Activated naive CD4-positive, alpha-beta T cell treated with anti-CD3 and anti-CD28 coated beads for 36 hours (primary cell): Measurements from ENCODE around the gene ARHGAP25. TPM values are rescaled to one million over a fixed set of nuclear protein-coding genes. Genes with fewer than 3 reads are reported as not detected.
A peak's percentile ranks its signal among the peaks of the same experiment; 100 is the strongest.

Source experiments
- CTCF ChIA-PET: fragments of 350-600 bp; sonication (Branson Sonifier 250); formaldehyde crosslinking; loops from one replicate; lab custom pipeline; 2021; ENCODE audit warnings: antibody characterized with exemption; lab: Charles Lee
- DNase-seq: peaks from one replicate; pipeline ENCODE4 v3.0.0-alpha.2; 2020
- H3K27ac Mint-ChIP-seq: one replicate; pipeline ENCODE4 v1.8.0; 2021; ENCODE audit warnings: mild to moderate bottlenecking, mixed read lengths
- H3K27me3 Mint-ChIP-seq: one replicate; pipeline ENCODE4 v1.8.0; 2021; ENCODE audit warnings: low read depth, mixed read lengths
- H3K36me3 Mint-ChIP-seq: one replicate; pipeline ENCODE4 v1.8.0; 2021; ENCODE audit warnings: low read depth, mixed read lengths
- H3K4me1 Mint-ChIP-seq: one replicate; pipeline ENCODE4 v1.8.0; 2021; ENCODE audit warnings: low read depth, mixed read lengths
- H3K4me3 Mint-ChIP-seq: one replicate; pipeline ENCODE4 v1.8.0; 2021; ENCODE audit warnings: mild to moderate bottlenecking, moderate library complexity, mixed read lengths
- H3K9me3 Mint-ChIP-seq: one replicate; pipeline ENCODE4 v1.8.0; 2021; ENCODE audit warnings: mixed read lengths
- intact Hi-C: fragments of 100-400 bp; cut with micrococcal nuclease; formaldehyde crosslinking; loops from one replicate; pipeline ENCODE4 v1.15.1; 2023
- total RNA-seq, 2 experiments: library from RNA; stranded (reverse); gene quantifications; one replicate each; pipeline ENCODE4 v1.2.3, GENCODE V29; 2021

The ARHGAP25 gene
- total RNA-seq, 2 experiments from 2014 or later, result 43.0 to 46.7 TPM

- CTCF ChIA-PET, result interaction anchor here (0.6 to 1.5 kb wide), 2 partner anchors 50 to 394 kb away, joined by 3 to 5 read pairs; no protein-coding TSS in a partner anchor
- peak overlapping the region; percentile 50 for H3K27ac Mint-ChIP-seq
- no peaks in the 10 kb centered on the region for H3K36me3 Mint-ChIP-seq
- no peaks in the 10 kb centered on the region for H3K27me3 Mint-ChIP-seq
- H3K4me1 Mint-ChIP-seq, result peaks cover 9% of the 10 kb centered on the region
- H3K4me3 Mint-ChIP-seq, result no peak overlapping the region
- intact Hi-C loops, result loop anchor here (5.0 kb wide), 1 partner anchor 49 kb away; no protein-coding TSS in a partner anchor
- DNase-seq, result peak; percentile 19
- H3K9me3 Mint-ChIP-seq, result no peaks in the 10 kb centered on the region
Measured at GRCh38 chr2:68857855-68858456, 123.3 kb downstream of the ARHGAP25 start.

GRCh38 chr2:68860111-68860510 lies 125.5 kb downstream of the ARHGAP25 start:
- no peaks in the 10 kb centered on the region for H3K9me3 Mint-ChIP-seq
- no peaks in the 10 kb centered on the region for H3K36me3 Mint-ChIP-seq
- peaks cover 9% of the 10 kb centered on the region for H3K4me1 Mint-ChIP-seq
- H3K27me3 Mint-ChIP-seq, result no peaks in the 10 kb centered on the region
- intact Hi-C loops, result no loop called here
- no peak overlapping the region for H3K27ac Mint-ChIP-seq
- CTCF ChIA-PET, result interaction anchor here (1.0 to 2.0 kb wide), 4 partner anchors 21 to 75 kb away, joined by 3 to 4 read pairs (median 4); no protein-coding TSS in a partner anchor
- no peak overlapping the region for H3K4me3 Mint-ChIP-seq
- no peak for DNase-seq

DNA sequence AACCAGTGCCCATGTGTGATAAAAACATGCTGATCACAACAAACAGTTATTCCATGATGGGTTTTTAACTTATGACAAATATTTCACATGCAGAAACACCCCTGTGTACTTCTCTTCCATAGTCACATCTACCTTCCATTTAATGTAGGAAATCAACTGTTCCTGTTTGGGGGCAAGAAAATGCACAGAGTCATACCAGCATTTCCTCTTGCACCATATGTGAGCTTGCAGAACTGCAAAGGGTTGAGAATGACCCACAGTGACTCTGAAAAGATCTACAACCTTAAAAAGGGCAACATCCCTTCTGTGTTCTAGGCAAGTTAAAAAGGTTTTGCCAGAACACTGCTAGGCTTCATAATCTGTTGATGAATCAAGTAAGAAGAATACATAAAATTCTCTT lies 126.7 kb downstream of the ARHGAP25 start:
- intact Hi-C loops, result no loop called here
- no peak for DNase-seq
- Mint-ChIP-seq H3K27me3 (no peaks in the 10 kb centered on the region), H3K9me3 (no peaks in the 10 kb centered on the region), H3K36me3 (no peaks in the 10 kb centered on the region), H3K27ac (no peak overlapping the region), H3K4me1 (peaks cover 9% of the 10 kb centered on the region), H3K4me3 (no peak overlapping the region)
- CTCF ChIA-PET, result interaction anchor here (1.2 to 2.0 kb wide), 2 partner anchors 22 to 83 kb away, joined by 4 to 7 read pairs; no protein-coding TSS in a partner anchor

- no peaks in the 10 kb centered on the region for H3K27me3 Mint-ChIP-seq
- intact Hi-C loops, result no loop called here
- CTCF ChIA-PET, result no interaction called here
- no peaks in the 10 kb centered on the region for H3K9me3 Mint-ChIP-seq
- H3K4me1 Mint-ChIP-seq, result peaks cover 4% of the 10 kb centered on the region
- H3K27ac Mint-ChIP-seq, result no peak overlapping the region
- H3K4me3 Mint-ChIP-seq, result no peak overlapping the region
- no peaks in the 10 kb centered on the region for H3K36me3 Mint-ChIP-seq
- DNase-seq, result no peak
Measured at GRCh38 chr2:68862889-68863288, 128.3 kb downstream of the ARHGAP25 start.

DNA sequence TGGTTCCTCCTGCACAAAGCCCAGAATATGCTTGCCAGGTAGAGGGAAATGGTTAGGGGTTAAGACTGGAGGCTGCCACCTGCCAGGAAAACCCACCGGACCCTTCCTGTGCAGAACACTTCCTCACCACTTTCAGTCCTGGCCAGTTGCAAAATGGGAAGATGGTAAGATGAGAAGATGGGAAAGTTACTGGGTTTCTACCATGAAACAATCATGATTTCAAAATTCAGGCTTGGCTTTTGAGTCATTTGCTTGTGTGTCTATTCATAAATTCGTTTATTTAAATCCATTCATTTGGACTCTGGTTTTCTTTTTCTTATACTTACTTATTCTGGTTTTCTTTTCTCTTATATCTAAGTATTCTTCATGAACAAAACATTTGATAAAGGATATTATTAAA lies 129.4 kb downstream of the ARHGAP25 start:
- H3K27me3 Mint-ChIP-seq, result no peaks in the 10 kb centered on the region
- H3K9me3 Mint-ChIP-seq, result no peaks in the 10 kb centered on the region
- H3K4me1 Mint-ChIP-seq, result no peaks in the 10 kb centered on the region
- no peak for DNase-seq
- no peak overlapping the region for H3K27ac Mint-ChIP-seq
- intact Hi-C loops, result no loop called here
- no peaks in the 10 kb centered on the region for H3K36me3 Mint-ChIP-seq
- H3K4me3 Mint-ChIP-seq, result no peak overlapping the region
- CTCF ChIA-PET, result no interaction called here

- no peaks in the 10 kb centered on the region for H3K36me3 Mint-ChIP-seq
- intact Hi-C loops, result no loop called here
- H3K9me3 Mint-ChIP-seq, result no peaks in the 10 kb centered on the region
- CTCF ChIA-PET, result interaction anchor here (0.5 kb wide), 1 partner anchor 137 kb away, joined by 3 read pairs; no protein-coding TSS in a partner anchor
- H3K27ac Mint-ChIP-seq, result no peak overlapping the region
- H3K4me1 Mint-ChIP-seq, result peaks cover 1% of the 10 kb centered on the region
- H3K27me3 Mint-ChIP-seq, result no peaks in the 10 kb centered on the region
- no peak for DNase-seq
- H3K4me3 Mint-ChIP-seq, result no peak overlapping the region
Measured at GRCh38 chr2:68865108-68865507, 130.5 kb downstream of the ARHGAP25 start.

DNA sequence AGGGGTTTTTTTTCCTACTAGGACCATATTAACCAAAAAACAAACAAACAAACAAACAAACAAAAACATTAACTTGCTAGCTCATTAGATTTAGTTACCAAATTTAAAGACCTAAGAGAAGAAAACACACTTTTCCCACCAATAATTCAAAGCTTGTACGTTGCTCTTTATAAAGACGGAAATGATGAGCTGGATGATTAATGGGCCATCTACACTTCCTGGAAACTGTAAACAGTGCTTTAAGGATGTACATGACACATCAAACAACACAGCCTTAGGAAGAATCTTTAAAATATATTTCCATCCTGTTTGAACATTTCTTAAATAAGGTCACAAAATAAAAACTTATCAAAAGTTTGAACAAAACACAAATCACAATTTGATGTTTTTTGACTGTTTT lies 135.6 kb downstream of the ARHGAP25 start:
- intact Hi-C loops, result no loop called here
- H3K9me3 Mint-ChIP-seq, result no peaks in the 10 kb centered on the region
- no peaks in the 10 kb centered on the region for H3K27me3 Mint-ChIP-seq
- no peaks in the 10 kb centered on the region for H3K36me3 Mint-ChIP-seq
- CTCF ChIA-PET, result interaction anchor here (0.8 to 1.1 kb wide), 3 partner anchors 31 to 119 kb away, joined by 3 read pairs; no protein-coding TSS in a partner anchor
- H3K27ac Mint-ChIP-seq, result no peak overlapping the region
- H3K4me1 Mint-ChIP-seq, result peaks cover 2% of the 10 kb centered on the region
- H3K4me3 Mint-ChIP-seq, result no peak overlapping the region
- no peak for DNase-seq

GRCh38 chr2:68871159-68871764 lies 136.7 kb downstream of the ARHGAP25 start, which contains the start of gene BMP10:
TSS of gene BMP10 (minus strand) at chr2:68871397. CDS start at chr2:68871358, 39 bp downstream.
- Mint-ChIP-seq H3K9me3 (no peaks in the 10 kb centered on the region), H3K27ac (no peak within 1 kb of the TSS)

More at GRCh38 chr2:68871159-68871764, 136.7 kb downstream of the ARHGAP25 start, which contains the start of gene BMP10:
- no peaks in the 10 kb centered on the region for H3K27me3 Mint-ChIP-seq
- peaks cover 2% of the 10 kb centered on the region for H3K4me1 Mint-ChIP-seq
- no peaks in the 10 kb centered on the region for H3K36me3 Mint-ChIP-seq
- no peak for DNase-seq
- CTCF ChIA-PET, result no interaction called here
- intact Hi-C loops, result no loop called here
- H3K4me3 Mint-ChIP-seq, result no peak within 1 kb of the TSS

Other genes with a start within 250 kb of the ARHGAP25 start
- gene PROKR1, start 91.2 kb upstream of the ARHGAP25 start, total RNA-seq, result not detected
- gene BMP10, start 136.6 kb downstream of the ARHGAP25 start, total RNA-seq, result not detected
- gene GKN2, start 218.1 kb downstream of the ARHGAP25 start, total RNA-seq, result not detected
- not detected for gene GKN1, start 239.8 kb downstream of the ARHGAP25 start, total RNA-seq